Urinary bladder (tissue), 4 donors: ENCODE measurements around the gene GCNT2. TPM values are rescaled to one million over a fixed set of nuclear protein-coding genes. Genes with fewer than 3 reads are reported as not detected.
"Not testable (repeated sequence)": the region's sequence is repeated elsewhere in the genome, so short reads cannot be mapped to it uniquely, and the experiment has no call there.

Source experiments
- DNase-seq: peaks from one replicate; pipeline ENCODE4 v3.0.0-alpha.2; 2015; ENCODE audit errors: extremely low spot score
- H3K27ac ChIP-seq: one replicate; pipeline ENCODE4 v1.5.1; 2013; ENCODE audit warnings: low read depth, mild to moderate bottlenecking, moderate library complexity
- H3K36me3 ChIP-seq: one replicate; pipeline ENCODE4 v1.6.1; 2013; ENCODE audit warnings: mild to moderate bottlenecking, moderate library complexity; ENCODE audit not compliant: insufficient read depth
- H3K4me1 ChIP-seq: one replicate; pipeline ENCODE4 v1.6.1; 2013; ENCODE audit warnings: mild to moderate bottlenecking, moderate library complexity; ENCODE audit not compliant: insufficient read depth
- H3K4me3 ChIP-seq: one replicate; pipeline ENCODE4 v1.5.1; 2013; ENCODE audit warnings: low read depth, low read length
- WGBS: extraction: QIAGEN DNeasy Blood & Tissue Kit; methylation state at CpG from one replicate; pipeline ENCODE4 v1.1.7; 2013; 5-methylcytosine and 5-hydroxymethylcytosine counted together
- polyA plus RNA-seq: library from polyadenylated mRNA; stranded (reverse); fragments of 200-250 nt; gene quantifications from one replicate; pipeline ENCODE4 v1.2.3, GENCODE V29; 2013
- total RNA-seq: library from RNA; depleted of rRNA; stranded (reverse); fragments of >200 nt; gene quantifications from one replicate; pipeline ENCODE4 v1.2.3, GENCODE V29; 2014
- donor health status: healthy with polysubstance abuse.
- donor health status: healthy.

The GCNT2 gene
- total and polyA plus RNA-seq, 2 donors, result 1.5 to 15.0 TPM

- no peak for DNase-seq
- Histone ChIP-seq H3K36me3 (no peaks in the 10 kb centered on the region), H3K27ac (no peak overlapping the region), H3K4me3 (no peak overlapping the region), H3K4me1 (no peaks in the 10 kb centered on the region)
- 91% methylated on average over 7 of the region's 7 CpGs for WGBS
Measured at GRCh38 chr6:10599046-10599445, 77.9 kb downstream of the GCNT2 start.

DNA sequence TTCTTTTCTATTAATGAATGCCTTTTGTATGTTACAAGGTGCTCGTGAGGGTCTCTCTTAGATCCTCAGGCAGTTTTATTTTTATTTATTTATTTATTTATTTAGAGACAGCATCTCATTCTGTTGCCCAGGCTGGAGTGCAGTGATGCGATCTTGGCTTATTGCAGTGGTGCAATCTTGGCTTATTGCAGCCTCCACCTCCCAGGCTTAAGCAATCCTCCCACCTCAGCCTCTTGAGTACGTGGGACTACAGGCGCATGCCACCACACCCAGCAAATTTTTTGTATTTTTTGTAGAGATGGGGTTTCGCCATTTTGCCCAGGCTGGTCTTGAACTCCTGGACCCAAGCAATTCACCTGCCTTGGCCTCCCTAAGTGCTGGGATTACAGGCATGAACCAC lies 79.5 kb downstream of the GCNT2 start:
- 86% methylated on average over 5 of the region's 5 CpGs for WGBS
- H3K27ac ChIP-seq, H3K4me1 ChIP-seq: not testable (repeated sequence)

DNA sequence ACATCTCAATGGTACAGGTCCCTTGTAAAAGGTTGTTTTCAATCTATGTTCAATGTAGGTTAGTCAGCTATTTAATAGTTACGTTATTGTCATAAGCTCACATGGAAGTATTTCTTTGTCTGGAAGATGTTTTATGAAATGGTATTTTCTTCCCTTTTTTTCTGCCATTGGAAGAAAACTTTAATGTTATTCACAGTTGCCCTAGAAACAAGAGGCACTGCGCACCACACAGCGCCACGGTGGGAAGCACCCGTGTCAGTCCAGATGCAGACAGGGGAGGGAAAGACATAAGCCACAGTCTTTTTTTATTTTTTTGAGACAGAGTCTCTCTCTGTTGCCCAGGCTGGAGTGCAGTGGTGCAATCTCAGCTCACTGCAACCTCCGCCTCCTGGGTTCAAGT lies 82.1 kb downstream of the GCNT2 start:
- 85% methylated on average over 6 of the region's 6 CpGs for WGBS

More for the DNA sequence above, 79.5 kb downstream of the GCNT2 start:
- not testable (repeated sequence) for H3K4me3 ChIP-seq, DNase-seq, H3K36me3 ChIP-seq

DNA sequence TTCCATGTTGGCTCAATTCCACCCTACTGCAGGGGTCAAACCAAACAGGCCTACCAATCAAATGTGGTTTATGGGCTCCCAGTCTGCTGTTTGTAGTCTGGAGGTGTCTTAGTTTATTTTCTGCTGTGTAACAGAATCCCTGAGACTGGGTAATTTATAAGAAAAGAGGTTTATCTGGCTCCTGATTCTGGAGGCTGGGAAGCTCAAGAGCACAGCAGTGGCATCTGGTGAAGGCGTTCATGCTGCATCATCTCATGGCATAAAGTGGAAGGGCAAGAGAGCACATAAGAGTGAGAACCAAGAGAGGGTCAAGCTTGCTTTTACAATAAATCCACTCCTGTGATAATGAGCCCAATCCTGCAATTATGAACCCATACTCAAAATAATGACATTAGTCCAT lies 87.9 kb downstream of the GCNT2 start:
- H3K4me3 ChIP-seq, result no peak overlapping the region
- no peaks in the 10 kb centered on the region for H3K4me1 ChIP-seq
- no peak for DNase-seq
- H3K36me3 ChIP-seq, result no peaks in the 10 kb centered on the region
- no peak overlapping the region for H3K27ac ChIP-seq
- 98% methylated on average over 1 of the region's 1 CpG for WGBS

More for the DNA sequence above, 82.1 kb downstream of the GCNT2 start:
- no peak for DNase-seq
- H3K4me1 ChIP-seq, result no peaks in the 10 kb centered on the region
- H3K36me3 ChIP-seq, result no peaks in the 10 kb centered on the region
- no peak overlapping the region for H3K27ac ChIP-seq
- H3K4me3 ChIP-seq, result no peak overlapping the region

DNA sequence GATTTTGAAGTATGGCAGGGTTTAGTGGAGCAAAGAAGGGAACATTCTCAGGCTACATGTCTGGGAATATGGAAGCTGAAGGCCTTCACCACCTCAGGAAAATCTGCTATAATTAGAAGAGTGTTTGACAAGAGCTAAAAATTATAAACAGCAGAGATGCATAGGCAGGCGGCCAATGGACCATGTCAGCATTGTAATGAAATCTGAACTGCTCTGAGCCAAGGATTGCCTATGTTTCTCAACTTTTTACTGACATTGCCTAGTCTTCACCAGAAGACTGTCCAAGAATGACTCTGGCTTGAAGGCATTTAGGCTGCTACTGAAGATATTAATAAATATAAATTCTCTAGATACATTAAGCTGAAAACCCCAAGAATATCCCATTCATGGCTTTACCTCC lies 89.1 kb downstream of the GCNT2 start:
- Histone ChIP-seq H3K4me1 (no peaks in the 10 kb centered on the region), H3K36me3 (no peaks in the 10 kb centered on the region), H3K4me3 (no peak overlapping the region), H3K27ac (no peak overlapping the region)
- 40% methylated on average over 1 of the region's 1 CpG for WGBS
- no peak for DNase-seq

- WGBS, result 92% methylated on average over 8 of the region's 8 CpGs
- DNase-seq, result no peak
- Histone ChIP-seq H3K4me1 (no peaks in the 10 kb centered on the region), H3K27ac (no peak overlapping the region), H3K4me3 (no peak overlapping the region), H3K36me3 (no peaks in the 10 kb centered on the region)
Measured at GRCh38 chr6:10612161-10612560, 91.0 kb downstream of the GCNT2 start.

- H3K4me3 ChIP-seq, result no peak overlapping the region
- 48% methylated on average over 3 of the region's 3 CpGs for WGBS
- peak; percentile 14 for DNase-seq
- no peaks in the 10 kb centered on the region for H3K36me3 ChIP-seq
- H3K27ac ChIP-seq, result no peak overlapping the region
- no peaks in the 10 kb centered on the region for H3K4me1 ChIP-seq
Measured at GRCh38 chr6:10613077-10613476, 91.9 kb downstream of the GCNT2 start.

DNA sequence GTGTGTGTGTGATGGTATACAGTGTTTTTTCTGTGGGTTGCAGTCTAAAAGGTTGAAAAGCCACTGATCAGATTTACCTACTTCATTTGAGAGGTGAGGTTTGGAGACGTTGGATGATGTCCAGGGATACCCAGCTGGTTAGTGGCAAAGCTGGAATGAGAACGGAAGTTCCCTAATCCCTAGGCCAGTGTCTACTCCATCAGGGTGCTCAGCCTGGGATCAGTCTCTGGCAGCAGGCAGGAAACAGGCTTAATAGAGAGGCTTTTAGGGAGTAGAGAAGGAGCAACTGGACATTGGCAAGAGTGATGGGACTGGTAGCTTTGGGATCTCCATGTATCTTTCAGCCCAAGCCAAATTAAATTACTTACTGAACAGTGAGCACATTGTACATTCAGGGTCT lies 92.6 kb downstream of the GCNT2 start:
- H3K27ac ChIP-seq, result no peak overlapping the region
- H3K4me3 ChIP-seq, result no peak overlapping the region
- H3K4me1 ChIP-seq, result no peaks in the 10 kb centered on the region
- DNase-seq, result no peak
- no peaks in the 10 kb centered on the region for H3K36me3 ChIP-seq
- WGBS, result 44% methylated on average over 2 of the region's 2 CpGs

DNA sequence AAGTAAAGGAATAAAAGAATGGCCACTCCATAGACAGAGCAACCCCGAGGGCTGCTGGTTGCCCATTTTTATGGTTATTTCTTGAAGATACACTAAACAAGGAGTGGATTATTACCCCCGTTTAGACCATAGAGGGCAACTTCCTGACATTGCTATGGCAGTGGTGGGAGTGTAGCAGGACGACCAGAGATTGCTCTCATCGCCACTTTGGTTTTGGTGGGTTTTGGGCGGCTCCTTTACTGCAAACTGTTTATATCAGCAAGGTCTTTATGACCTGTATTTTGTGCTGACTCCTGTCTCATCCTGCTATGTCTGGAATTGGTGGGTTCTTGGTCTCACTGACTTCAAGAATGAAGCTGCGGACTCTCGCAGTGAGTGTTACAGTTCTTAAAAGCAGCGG lies 94.5 kb downstream of the GCNT2 start:
- WGBS, result 76% methylated on average over 8 of the region's 8 CpGs
- DNase-seq, result no peak
- no peak overlapping the region for H3K27ac ChIP-seq
- H3K4me3 ChIP-seq, result no peak overlapping the region
- H3K36me3 ChIP-seq, result no peaks in the 10 kb centered on the region
- H3K4me1 ChIP-seq, result no peaks in the 10 kb centered on the region

GRCh38 chr6:10616266-10616665 lies 95.1 kb downstream of the GCNT2 start:
- not testable (repeated sequence) for H3K4me3 ChIP-seq, H3K27ac ChIP-seq, H3K36me3 ChIP-seq, H3K4me1 ChIP-seq, DNase-seq
- 90% methylated on average over 3 of the region's 3 CpGs for WGBS

GRCh38 chr6:10617008-10617696 lies 96.0 kb downstream of the GCNT2 start:
- no peak overlapping the region for H3K27ac ChIP-seq
- DNase-seq, result no peak
- no peaks in the 10 kb centered on the region for H3K36me3 ChIP-seq
- WGBS, result 97% methylated on average over 42 of the region's 42 CpGs
- no peak overlapping the region for H3K4me3 ChIP-seq
- H3K4me1 ChIP-seq, result no peaks in the 10 kb centered on the region

DNA sequence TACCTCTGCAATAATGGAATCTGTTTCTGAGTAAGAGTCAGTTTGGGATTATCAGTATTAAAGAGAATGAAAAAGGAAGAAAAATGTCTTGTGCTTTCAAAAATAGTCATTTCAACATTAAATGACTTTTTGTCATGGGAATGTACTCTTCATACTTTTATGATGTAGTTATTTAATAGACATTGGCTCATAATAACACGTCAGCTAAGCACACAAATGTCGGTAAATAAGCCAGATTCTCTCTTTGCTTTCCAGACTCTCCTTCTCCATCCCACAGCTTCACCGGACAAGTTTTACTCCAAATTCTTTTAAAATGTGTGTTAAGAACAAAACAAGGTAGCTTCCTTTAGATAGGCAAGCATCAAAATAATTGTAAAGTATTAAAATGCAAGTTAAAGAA lies 97.3 kb downstream of the GCNT2 start:
- no peak overlapping the region for H3K4me3 ChIP-seq
- H3K4me1 ChIP-seq, result no peaks in the 10 kb centered on the region
- 72% methylated on average over 3 of the region's 3 CpGs for WGBS
- no peak overlapping the region for H3K27ac ChIP-seq
- no peak for DNase-seq
- H3K36me3 ChIP-seq, result no peaks in the 10 kb centered on the region

DNA sequence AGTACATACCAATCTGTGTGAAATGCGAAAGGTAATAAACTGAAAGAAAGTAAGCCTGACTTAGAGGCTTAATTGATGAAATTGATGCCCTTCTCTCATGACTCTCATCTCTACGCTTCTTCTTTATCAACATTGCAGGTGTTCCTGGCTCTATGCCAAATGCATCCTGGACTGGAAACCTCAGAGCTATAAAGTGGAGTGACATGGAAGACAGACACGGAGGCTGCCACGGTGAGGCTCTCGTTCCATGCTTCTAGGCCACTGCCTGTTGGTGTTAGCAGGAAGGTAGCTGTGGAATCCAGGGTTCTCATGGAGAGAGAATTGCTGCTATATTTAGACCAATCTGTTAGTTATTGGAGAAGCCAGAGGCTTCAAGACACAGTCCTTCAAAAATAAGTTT lies 100.1 kb downstream of the GCNT2 start:
- Histone ChIP-seq H3K36me3 (no peaks in the 10 kb centered on the region), H3K4me3 (no peak overlapping the region), H3K27ac (no peak overlapping the region), H3K4me1 (no peaks in the 10 kb centered on the region)
- no peak for DNase-seq
- WGBS, result 89% methylated on average over 5 of the region's 5 CpGs

- 94% methylated on average over 4 of the region's 4 CpGs for WGBS
- Histone ChIP-seq H3K4me3 (no peak overlapping the region), H3K27ac (no peak overlapping the region)
Measured at GRCh38 chr6:10621847-10622246, 100.7 kb downstream of the GCNT2 start.

GRCh38 chr6:10624836-10625235 lies 103.7 kb downstream of the GCNT2 start:
- 90% methylated on average over 5 of the region's 5 CpGs for WGBS

More at GRCh38 chr6:10621847-10622246, 100.7 kb downstream of the GCNT2 start:
- H3K4me1 ChIP-seq, result no peaks in the 10 kb centered on the region
- DNase-seq, result no peak
- H3K36me3 ChIP-seq, result no peaks in the 10 kb centered on the region

More at GRCh38 chr6:10624836-10625235, 103.7 kb downstream of the GCNT2 start:
- no peak overlapping the region for H3K4me3 ChIP-seq
- DNase-seq, result no peak
- H3K27ac ChIP-seq, result no peak overlapping the region
- no peaks in the 10 kb centered on the region for H3K4me1 ChIP-seq
- no peaks in the 10 kb centered on the region for H3K36me3 ChIP-seq
